ENCODE results near the gene HK1. TPM values are rescaled to one million over a fixed set of nuclear protein-coding genes. Genes with fewer than 3 reads are reported as not detected.
"Not testable (repeated sequence)": the region's sequence is repeated elsewhere in the genome, so short reads cannot be mapped to it uniquely, and the experiment has no call there.

The HK1 gene
- total and polyA plus RNA-seq, 10 donors, result 19.0 to 108 (median 63.4) TPM

DNA sequence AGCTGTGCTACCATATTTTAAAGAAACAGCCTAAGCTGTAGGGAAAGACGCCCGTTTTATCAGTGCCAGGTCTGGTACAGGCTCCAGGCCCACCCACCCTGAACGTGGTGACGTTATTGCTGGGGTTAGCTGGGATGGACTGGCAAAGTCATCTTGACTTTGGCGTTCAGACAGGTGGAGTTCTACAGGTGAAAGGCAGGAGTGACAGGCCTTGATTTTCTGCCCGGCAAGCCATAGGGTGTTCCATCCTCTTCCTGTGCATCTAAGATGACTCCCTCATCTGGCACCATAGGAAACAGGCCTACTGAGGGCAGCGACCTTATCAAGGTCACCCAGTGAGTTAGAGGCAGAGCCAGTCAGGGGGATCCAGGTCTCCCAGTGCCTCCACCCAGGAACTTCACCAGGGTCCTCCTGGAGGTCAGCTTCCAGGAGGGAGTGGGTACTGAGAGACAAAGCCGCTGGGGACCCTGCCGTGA lies 41.6 kb downstream of the HK1 start:
- peak; percentile 76 for DNase-seq
- peaks cover 0 to 4% (median 0%) of the 10 kb centered on the region in 6 donors for H3K36me3 ChIP-seq
- H3K4me1 ChIP-seq, result peaks cover 23 to 79% (median 61%) of the 10 kb centered on the region in 6 donors
- intact Hi-C loops (cut with DNase I; ENCODE audit: low total_unique reads), result no loop called here
- TF ChIP-seq, protein P1, sequence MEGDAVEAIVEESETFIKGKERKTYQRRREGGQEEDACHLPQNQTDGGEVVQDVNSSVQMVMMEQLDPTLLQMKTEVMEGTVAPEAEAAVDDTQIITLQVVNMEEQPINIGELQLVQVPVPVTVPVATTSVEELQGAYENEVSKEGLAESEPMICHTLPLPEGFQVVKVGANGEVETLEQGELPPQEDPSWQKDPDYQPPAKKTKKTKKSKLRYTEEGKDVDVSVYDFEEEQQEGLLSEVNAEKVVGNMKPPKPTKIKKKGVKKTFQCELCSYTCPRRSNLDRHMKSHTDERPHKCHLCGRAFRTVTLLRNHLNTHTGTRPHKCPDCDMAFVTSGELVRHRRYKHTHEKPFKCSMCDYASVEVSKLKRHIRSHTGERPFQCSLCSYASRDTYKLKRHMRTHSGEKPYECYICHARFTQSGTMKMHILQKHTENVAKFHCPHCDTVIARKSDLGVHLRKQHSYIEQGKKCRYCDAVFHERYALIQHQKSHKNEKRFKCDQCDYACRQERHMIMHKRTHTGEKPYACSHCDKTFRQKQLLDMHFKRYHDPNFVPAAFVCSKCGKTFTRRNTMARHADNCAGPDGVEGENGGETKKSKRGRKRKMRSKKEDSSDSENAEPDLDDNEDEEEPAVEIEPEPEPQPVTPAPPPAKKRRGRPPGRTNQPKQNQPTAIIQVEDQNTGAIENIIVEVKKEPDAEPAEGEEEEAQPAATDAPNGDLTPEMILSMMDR (IDR thresholded peaks at IDR 0.05 in 8 of 11, conservative IDR thresholded peaks at IDR 0.05 in 3 of 11), result no peak
- TF ChIP-seq POLR2AphosphoS5 (IDR thresholded peaks at IDR 0.05), result no peak
- 39 to 75% (median 68%) methylated on average over 9 of the region's 9 CpGs for WGBS, 5 donors
- peak overlapping the region; percentile 86 to 100 (median 96) for H3K4me3 ChIP-seq
- H3K27me3 ChIP-seq (replicated peaks in 1 of 7), result no peaks in the 10 kb centered on the region
- H3K9me3 ChIP-seq, result no peaks in the 10 kb centered on the region
- peak overlapping the region; percentile 77 to 97 (median 94) for H3K27ac ChIP-seq

DNA sequence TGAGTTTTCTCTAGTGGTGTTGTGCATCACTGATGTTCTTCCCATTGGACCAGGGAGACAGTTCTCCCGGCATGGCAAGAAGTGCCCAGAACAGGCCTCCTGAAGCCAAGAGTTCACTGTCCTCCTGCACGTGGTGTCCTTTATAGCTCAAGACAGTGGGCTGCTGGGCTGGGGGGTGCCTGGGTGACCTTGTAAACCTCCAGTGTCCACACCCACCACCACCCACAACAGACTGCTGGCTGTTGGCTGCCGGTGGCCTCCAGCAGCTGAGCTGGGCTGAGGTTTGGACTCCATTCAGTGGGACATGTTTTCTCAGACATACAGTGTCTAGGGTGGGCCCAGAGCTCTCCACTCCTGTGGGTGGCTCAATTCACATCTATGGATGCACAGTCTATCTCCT lies 42.2 kb downstream of the HK1 start:
- H3K36me3 ChIP-seq, result peaks cover 0 to 4% (median 0%) of the 10 kb centered on the region in 6 donors
- no peaks in the 10 kb centered on the region for H3K27me3 ChIP-seq (replicated peaks in 1 of 7)
- 82 to 94% (median 90%) methylated on average over 2 to 3 of the region's 3 CpGs for WGBS, 5 donors
- intact Hi-C loops (cut with DNase I; ENCODE audit: low total_unique reads), result no loop called here
- TF ChIP-seq POLR2AphosphoS5 (IDR thresholded peaks at IDR 0.05), result no peak
- TF ChIP-seq, protein P1 (IDR thresholded peaks at IDR 0.05 in 8 of 11, conservative IDR thresholded peaks at IDR 0.05 in 3 of 11), result no peak
- no peak for TF ChIP-seq POLR2A (IDR thresholded peaks at IDR 0.05)
- peak overlapping the region in 3 of 8 donors; percentile 95 to 97 (median 96) for H3K27ac ChIP-seq
- peak; percentile 73 for DNase-seq
- H3K9me3 ChIP-seq, result no peaks in the 10 kb centered on the region
- peak overlapping the region in 2 of 8 donors; percentile 91 to 94 for H3K4me3 ChIP-seq
- peaks cover 23 to 85% (median 61%) of the 10 kb centered on the region in 6 donors for H3K4me1 ChIP-seq

DNA sequence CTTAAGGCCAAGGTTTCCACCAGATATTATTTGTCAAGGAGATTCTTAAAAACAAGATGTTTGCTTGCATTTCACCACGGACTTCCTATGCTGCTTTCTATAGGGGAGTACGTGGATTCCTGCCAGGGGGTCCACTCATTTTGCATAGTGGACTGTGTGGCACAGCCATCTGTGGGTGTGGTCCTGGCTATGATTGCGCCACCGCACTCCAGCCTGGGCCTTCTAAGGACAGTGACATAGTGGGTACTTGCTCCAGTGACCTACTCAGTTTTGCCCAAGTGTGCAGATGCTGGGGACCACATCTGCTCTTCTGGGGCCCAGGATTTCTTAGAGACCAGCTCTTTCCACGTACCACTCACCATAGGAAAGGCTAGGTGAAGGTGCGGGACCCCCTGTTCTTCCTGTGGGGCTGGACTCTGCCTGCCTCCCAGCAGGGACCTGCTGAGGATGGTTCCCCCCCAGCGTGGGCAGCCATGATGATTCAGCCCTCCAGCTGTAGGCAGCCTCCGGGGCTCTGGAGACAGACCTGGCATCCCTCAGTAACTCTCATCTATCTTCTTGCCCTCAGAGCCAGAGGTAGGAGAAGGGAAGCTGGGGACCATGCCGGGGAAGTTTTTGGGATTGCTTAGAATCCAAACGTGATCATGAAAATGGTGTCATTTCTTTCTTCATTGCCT lies 42.9 kb downstream of the HK1 start:
- intact Hi-C loops (cut with DNase I; ENCODE audit: low total_unique reads), result no loop called here
- peaks cover 28 to 92% (median 64%) of the 10 kb centered on the region in 6 donors for H3K4me1 ChIP-seq

DNA sequence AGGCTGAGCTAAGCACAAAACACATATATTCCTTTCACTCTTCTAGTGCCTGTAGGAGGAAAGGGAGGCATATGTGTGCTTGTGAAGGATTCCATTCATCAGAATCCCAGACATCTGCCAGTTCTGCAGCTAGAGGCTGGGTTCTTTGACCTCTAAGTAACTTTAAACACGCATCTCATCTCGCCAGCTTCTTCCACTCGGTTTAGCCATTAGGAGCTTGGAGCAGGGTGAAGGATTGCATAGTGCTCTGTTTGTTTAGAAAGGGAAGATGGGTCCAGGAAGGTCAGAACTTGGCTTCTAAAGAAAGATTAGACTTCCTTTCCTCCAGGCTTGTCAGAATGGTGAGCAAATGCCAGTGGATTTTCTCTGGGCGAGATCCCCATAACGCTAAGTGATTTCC lies 43.6 kb downstream of the HK1 start:
- no peak for TF ChIP-seq POLR2AphosphoS5 (IDR thresholded peaks at IDR 0.05)
- TF ChIP-seq, protein P1 (IDR thresholded peaks at IDR 0.05 in 8 of 11, conservative IDR thresholded peaks at IDR 0.05 in 3 of 11), result no peak
- no peak for TF ChIP-seq POLR2A (IDR thresholded peaks at IDR 0.05)
- no peak overlapping the region for H3K4me3 ChIP-seq
- H3K36me3 ChIP-seq, result peaks cover 0 to 4% (median 0%) of the 10 kb centered on the region in 6 donors
- intact Hi-C loops (cut with DNase I; ENCODE audit: low total_unique reads), result no loop called here
- peak overlapping the region in 1 of 8 donors; percentile 97 for H3K27ac ChIP-seq
- peaks cover 35 to 92% (median 64%) of the 10 kb centered on the region in 6 donors for H3K4me1 ChIP-seq
- no peaks in the 10 kb centered on the region for H3K9me3 ChIP-seq
- no peak for DNase-seq
- WGBS, 5 donors, result 70 to 91% (median 78%) methylated on average over 5 of the region's 5 CpGs
- H3K27me3 ChIP-seq (replicated peaks in 1 of 7), result no peaks in the 10 kb centered on the region

More for the DNA sequence above, 42.9 kb downstream of the HK1 start:
- DNase-seq, result no peak
- peak overlapping the region in 1 of 8 donors; percentile 97 for H3K27ac ChIP-seq
- H3K4me3 ChIP-seq, result peak overlapping the region in 1 of 8 donors; percentile 91
- H3K27me3 ChIP-seq (replicated peaks in 1 of 7), result no peaks in the 10 kb centered on the region
- TF ChIP-seq, protein P1 (IDR thresholded peaks at IDR 0.05 in 8 of 11, conservative IDR thresholded peaks at IDR 0.05 in 3 of 11), result no peak
- TF ChIP-seq POLR2A (IDR thresholded peaks at IDR 0.05) (no peak), POLR2AphosphoS5 (IDR thresholded peaks at IDR 0.05) (no peak)
- peaks cover 0 to 4% (median 0%) of the 10 kb centered on the region in 6 donors for H3K36me3 ChIP-seq
- 76 to 93% (median 87%) methylated on average over 10 of the region's 10 CpGs for WGBS, 5 donors
- no peaks in the 10 kb centered on the region for H3K9me3 ChIP-seq

DNA sequence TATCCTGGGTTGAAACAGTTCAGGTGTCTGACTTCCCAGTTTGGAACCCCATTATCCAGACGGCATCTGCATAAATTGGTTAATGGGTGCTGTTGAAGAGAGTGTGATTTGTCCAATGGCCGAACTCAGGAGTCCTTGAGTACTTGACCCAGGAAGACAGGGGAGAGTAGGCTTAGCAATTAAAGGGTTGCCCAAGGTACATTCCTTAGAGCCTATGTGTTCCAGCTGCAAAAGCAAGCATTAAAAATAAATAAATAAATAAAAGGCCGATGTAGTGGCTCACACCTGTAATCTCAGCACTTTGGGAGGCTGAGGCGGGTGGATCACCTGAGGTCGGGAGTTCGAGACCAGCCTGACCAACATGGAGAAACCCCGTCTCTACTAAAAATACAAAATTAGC lies 44.0 kb downstream of the HK1 start:
- H3K36me3 ChIP-seq; H3K4me3 ChIP-seq; H3K9me3 ChIP-seq; DNase-seq; intact Hi-C loops (cut with DNase I; ENCODE audit: low total_unique reads); H3K27me3 ChIP-seq (replicated peaks in 1 of 7): not testable (repeated sequence)
- peak overlapping the region in 1 of 8 donors; percentile 97 for H3K27ac ChIP-seq
- 81 to 97% (median 91%) methylated on average over 4 to 7 of the region's 7 CpGs for WGBS, 5 donors
- peaks cover 38 to 92% (median 65%) of the 10 kb centered on the region in 6 donors for H3K4me1 ChIP-seq
